ENCODE measurements around the gene SS18L1. TPM values are rescaled to one million over a fixed set of nuclear protein-coding genes. Genes with fewer than 3 reads are reported as not detected.

Gene SS18L1
- total RNA-seq, 1 donor from 2014 or later, result 9.7 TPM

DNA sequence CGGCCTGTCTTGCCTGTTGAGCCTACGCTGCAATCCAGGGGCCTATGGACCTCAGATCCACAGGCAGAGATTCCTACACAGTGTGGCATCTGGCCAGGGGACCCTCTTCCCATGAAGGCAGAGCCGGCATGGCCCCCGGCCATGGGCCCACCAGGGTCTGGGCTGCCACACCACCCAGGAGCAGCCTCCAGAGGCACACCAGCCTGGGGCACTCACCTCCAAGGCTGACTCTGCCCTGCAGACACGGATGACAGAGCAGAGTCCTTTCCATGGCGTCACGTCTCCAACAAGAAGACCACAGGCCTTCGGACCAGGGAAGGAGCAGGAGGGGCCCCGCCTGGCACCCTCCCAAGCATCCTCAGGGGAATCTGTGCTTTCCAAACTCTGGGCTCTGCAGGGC, 80.0 kb downstream of the SS18L1 start:
- DNase-seq (ENCODE audit: low read depth, low spot score), result no peak

DNA sequence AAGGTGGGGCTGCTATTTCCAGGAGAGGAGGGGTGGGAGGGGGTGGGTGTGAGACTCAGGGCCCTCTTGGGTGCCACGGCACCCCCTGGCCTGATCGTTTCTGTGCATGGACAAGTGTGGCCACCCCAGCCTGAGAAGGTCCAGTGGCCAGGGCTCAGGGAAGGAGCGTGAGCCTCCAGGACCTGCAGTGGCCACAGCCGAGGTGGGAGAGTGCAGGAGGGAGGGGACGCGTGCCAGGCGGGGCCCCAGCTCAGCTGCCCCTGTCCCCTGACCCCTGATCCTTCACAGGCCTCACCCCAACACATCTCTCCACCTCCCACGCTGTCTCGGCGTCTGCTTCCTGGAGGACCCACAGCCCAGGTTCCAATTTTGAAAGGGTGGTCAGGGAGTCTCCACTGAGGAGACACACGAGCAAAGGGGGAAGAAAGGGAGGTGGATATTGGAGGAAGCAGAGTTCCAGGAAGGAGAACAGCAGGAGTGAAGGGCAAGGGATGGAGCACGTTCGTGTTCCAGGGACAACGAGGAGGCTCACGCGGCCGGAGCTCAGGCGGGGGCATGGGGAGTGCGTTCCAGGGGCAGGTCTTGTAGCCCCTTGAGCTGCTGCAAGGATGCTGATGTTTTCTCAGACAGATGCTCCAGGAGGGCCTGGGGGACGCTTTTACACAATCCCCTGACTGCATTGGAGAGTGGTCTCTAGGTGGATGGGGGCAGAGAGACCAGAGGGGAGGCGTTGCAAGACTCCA, 80.7 kb downstream of the SS18L1 start:
- no peak for DNase-seq (ENCODE audit: low read depth, low spot score)

DNA sequence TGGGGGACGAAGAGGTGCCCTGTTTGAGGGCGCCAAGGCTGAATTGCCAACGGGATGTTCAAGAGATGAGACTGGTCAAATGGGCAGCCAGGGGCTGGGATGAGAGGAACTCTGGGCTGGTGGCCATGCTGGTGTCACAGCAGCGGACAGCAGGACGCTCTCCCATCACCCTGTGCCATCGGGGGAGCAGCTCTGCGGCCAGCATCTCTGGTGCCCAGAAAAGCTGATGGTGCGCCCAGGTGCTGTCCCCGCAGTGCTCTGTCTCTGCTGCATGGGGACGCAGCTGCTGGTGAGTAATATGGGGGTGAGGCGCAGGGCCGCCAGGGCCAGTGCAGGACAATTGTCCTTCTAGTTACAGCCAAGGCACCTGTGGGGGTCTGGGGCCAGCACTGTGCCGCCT, 81.5 kb downstream of the SS18L1 start:
- DNase-seq (ENCODE audit: low read depth, low spot score), result no peak

DNA sequence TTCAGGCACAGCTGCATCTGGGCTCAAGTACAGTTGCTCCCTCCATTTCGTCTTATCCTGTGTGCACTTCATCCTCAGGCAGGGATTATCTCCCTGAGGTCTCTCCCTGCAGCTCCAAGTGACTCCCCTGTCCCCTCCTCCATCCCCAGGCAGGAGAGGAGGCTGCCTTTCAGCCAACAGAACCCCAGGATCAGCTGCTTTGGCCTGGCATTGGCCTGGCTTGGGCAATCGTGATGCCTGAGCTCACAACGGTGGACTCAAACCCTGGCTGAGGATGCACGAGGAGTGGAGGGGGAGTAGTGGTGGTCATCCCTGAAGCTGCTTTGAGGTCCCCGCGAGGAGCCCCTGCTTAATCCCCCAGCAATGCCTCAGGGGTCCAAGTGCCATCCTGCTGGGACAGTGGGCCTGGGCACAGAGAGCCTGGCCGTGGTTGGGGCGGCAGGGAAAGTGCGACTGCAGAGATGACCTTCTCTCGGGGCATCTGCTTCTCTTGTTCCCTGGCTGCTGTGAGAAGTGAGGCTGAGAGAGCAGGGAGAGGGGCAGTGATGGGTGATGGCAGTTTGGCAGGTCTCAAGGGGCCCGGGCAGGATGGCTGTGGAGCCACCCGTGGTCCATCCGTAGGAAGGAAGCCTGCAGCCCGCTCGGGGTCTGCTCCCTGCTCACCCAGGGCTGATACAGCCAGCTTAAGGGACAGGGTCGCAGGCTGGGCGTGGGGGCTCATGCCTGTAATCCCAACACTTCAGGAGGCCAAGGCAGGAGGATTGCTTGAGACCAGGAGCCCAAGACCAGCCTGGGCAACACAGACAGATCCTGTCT, 82.5 kb downstream of the SS18L1 start:
- DNase-seq (ENCODE audit: low read depth, low spot score), result no peak

DNA sequence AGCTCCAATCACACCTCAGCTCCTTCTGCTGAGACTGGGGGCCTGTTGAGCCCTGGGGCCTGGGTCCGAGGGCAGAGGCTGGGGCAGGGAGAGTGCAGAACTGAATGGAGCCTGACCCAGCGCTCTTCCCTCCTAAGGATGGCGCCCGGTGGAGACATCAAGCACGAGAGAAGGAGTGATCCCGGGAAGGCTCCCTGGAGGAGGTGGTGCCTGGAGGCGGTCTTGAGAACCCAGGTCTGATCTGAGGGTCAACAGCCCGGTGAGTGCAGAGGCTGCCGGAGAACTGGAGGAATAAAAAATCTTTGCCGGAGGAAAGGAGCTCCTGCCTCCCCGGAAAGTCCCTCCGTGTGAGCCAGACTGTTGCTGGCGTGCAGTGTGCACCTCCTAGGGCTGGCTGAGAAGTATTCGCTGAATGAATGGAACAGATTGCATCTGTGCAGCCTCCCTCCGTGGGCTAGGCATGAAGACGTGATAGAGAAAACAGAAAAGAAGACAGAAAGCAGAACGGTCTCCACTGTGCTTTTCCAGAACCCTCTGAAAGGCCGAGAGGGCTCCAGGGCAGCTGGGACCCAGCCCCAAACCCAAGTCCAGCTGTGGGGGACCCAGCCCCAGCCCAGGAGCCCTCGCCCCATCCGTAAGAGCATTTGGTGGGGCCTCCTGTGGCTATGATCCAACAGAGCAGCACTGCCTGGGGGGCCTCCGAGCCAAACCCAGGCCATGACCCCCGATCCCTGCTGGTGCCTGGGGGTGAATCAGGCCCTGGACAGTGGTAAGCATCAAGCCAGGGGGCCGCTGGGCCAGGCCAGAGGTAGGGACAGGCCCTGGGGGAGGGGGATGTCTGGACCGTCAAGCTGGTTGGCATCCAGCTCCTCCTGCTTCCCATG, 83.4 kb downstream of the SS18L1 start:
- no peak for DNase-seq (ENCODE audit: low read depth, low spot score)

DNA sequence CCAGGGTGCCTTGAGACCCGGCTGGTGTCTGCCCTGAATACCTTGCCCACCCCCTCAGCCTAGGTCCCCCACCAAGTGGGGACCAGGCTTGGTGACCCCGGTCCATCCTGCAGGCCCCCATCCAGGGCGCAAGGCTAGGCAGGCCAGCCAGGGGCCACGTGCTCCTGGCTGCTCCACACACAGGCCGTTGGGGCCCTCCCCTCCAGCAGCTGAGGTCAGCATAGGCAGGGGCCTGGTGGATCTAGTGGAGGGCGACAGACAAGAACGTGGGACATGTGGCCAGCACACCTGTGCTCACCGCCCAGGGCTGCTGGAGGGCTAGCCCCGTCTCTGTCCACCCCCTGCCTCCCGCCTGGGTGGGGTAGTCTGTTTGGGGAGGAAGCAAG, 84.0 kb downstream of the SS18L1 start:
- DNase-seq (ENCODE audit: low read depth, low spot score), result no peak

DNA sequence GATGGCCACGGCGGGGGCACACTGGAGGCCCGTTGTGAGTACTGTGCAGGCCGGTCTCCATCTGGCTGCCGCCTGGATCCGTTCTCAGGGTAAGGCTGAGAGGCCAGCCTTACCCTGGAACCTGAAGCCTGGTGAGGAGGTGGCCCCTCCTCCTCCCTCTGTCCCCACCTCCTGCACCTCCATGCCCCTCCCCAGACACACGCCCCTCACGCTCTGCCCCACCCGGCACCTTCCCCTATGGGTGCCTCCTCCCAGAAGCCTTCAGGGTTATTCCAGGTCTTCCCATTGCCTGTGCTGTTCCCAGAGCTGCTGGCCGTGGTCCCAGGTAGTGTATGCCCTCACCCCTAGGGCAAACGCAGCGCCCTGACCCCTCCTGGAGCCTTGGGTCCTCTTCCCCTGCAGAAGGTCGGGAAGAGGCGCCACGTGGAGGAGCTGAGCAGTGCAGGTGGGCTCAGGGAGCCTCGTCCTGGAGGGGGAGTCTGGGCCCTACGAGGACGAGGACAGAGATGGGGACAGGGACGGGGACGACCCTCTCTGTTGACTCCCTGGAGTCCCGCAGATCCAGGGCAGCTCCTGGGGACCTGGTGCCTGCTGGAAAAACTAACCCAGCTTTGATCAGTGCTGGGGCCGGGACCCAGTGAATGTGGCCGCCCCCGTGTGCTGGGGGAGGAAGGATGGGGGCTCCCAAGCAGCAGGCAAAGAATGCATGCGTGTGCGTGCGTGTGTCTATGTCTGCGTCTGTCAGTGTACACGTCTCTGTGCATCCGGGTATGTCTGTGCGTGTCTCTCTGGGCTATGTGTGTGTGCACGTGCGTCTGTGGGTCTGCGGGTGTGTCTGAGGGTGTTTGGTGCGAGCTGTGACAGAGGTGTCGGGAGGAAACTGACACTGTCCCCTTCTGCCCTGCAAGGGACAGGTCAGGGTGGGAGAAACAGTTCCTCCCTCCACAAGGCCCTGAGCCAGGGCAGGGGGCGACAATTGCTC, 84.7 kb downstream of the SS18L1 start:
- DNase-seq (ENCODE audit: low read depth, low spot score), result no peak

DNA sequence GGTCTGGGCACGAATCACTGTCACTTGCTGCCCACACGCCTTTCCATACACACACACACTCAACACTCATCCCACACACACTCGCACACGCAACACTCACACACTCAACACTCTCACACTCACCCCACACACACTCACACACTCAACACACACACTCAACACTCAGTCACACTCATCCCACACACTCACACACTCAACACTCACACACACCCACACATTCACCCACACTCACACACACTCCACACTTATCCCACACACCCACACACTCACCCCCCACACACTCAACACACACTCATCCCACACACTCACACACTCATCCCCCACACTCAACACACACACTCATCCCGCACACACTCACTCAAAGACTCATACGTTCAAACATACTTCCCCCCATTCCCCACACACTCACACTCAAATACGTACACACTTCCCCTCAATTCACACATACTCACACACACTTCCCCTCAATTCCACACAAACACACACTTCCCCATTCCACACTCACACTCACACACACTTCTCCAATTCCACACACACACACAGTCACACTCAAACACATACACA, 85.5 kb downstream of the SS18L1 start:
- DNase-seq (ENCODE audit: low read depth, low spot score), result no peak

DNA sequence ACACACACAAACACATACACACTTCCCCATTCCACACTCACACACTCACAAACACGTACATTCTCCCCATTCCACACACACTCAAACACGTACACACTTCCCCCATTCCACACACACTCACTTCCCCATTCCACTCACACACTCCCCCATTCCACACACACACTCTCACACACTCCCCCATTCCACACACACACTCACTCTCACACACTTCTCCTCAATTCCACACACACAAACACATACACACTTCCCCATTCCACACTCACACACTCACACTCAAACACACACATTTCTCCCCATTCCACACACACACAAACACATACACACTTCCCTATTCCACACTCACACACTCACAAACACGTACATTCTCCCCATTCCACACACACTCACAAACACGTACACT, 86.1 kb downstream of the SS18L1 start:
- no peak for DNase-seq (ENCODE audit: low read depth, low spot score)

DNA sequence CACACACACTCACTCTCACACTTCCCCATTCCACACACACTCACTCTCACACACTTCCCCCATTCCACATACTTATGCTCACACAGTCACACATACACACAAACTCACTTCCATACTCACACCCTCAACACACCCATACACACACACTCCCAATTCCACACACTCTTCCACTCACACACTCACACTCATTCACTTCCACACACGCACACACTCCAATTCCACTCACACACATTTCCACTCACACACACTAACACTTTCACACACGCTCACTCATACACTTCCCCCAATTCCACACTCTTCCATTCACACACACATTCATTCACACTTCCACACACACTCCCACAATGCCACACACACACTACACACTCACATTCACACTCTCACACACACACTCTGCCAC, 86.7 kb downstream of the SS18L1 start:
- no peak for DNase-seq (ENCODE audit: low read depth, low spot score)

DNA sequence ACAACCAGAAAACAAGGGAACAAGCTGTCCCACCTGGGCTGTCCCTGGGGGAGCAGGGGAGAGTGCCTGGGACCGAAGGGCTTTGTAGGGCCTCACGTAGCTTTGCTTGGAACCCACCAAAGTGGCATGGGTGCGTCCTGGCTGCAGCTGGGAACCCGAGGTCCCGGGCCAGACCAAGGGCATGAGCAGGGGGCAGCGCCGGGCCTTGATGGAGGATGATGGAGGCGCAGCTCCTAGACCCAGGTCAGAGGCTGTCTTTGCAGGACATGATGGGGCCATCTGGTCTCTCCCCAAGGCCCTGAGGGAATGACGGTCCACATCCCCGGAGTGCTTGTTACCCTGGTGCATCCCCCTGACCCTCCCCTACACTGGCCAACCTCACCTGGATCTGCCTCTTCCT, 87.1 kb downstream of the SS18L1 start:
- no peak for DNase-seq (ENCODE audit: low read depth, low spot score)

DNA sequence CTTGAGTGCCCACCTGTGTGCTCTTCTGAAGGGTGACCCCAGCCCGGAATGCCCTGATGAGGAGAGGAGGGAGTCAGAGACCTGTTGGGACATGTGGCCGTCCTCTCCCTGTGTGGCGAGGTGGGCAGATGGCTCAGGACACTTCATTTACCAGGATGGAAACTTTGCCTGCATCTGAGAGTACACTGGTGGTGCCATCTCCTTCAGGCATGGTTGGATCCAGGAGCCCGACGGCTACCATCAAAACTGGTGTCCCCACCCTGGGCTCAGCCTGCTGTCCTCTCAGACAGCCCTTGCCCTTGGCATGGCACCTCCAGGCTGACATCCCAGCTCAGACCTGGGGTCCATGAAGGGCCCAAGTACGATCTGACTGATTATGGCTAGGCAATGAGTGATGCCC, 87.7 kb downstream of the SS18L1 start:
- DNase-seq (ENCODE audit: low read depth, low spot score), result no peak

Other genes with a start within 250 kb of the SS18L1 start
- gene TAF4, start 77.9 kb upstream of the SS18L1 start, total RNA-seq, result 3.1 and 4.6 TPM in 2 replicates
- gene LSM14B, start 21.3 kb upstream of the SS18L1 start, total RNA-seq, result 38.1 and 43.4 TPM in 2 replicates
- gene PSMA7, start 375 bp upstream of the SS18L1 start, total RNA-seq, result 463 and 570 TPM in 2 replicates
- 17.6 and 22.2 TPM in 2 replicates for gene MTG2, start 39.3 kb downstream of the SS18L1 start, total RNA-seq
- not detected in 2 replicates for gene HRH3, start 76.5 kb downstream of the SS18L1 start, total RNA-seq
- gene OSBPL2, start 94.8 kb downstream of the SS18L1 start, total RNA-seq, result 20.6 and 21.4 TPM in 2 replicates
- gene ADRM1, start 159.2 kb downstream of the SS18L1 start, total RNA-seq, result 150 and 167 TPM in 2 replicates
- gene LAMA5, start 223.5 kb downstream of the SS18L1 start, total RNA-seq, result 54.0 and 60.6 TPM in 2 replicates
- gene RPS21, start 243.3 kb downstream of the SS18L1 start, total RNA-seq, result 478 and 921 TPM in 2 replicates